WTC11 (cell line): ENCODE results near the gene TMPRSS6. TPM values are rescaled to one million over a fixed set of nuclear protein-coding genes. Genes with fewer than 3 reads are reported as not detected.
"Not testable (repeated sequence)": the region's sequence is repeated elsewhere in the genome, so short reads cannot be mapped to it uniquely, and the experiment has no call there.

Experiments
- ATAC-seq: fragments of 200-7000 bp; cut with Tn5 transposase; 2 replicates; pipeline ENCODE4 v1.10.0; 2021; ENCODE audit warnings: mild to moderate bottlenecking, moderate library complexity
- CTCF ChIA-PET: fragments of 300-600 bp; sonication (Branson Sonifier 250); formaldehyde crosslinking; loops from one replicate; lab custom pipeline; 2021; ENCODE audit warnings: antibody characterized with exemption; lab: Charles Lee
- POLR2A ChIA-PET: fragments of 350-600 bp; sonication (Branson Sonifier 250); formaldehyde crosslinking; loops from one replicate; lab custom pipeline; 2021; ENCODE audit warnings: antibody characterized with exemption; lab: Charles Lee
- DNase-seq: peaks from one replicate; pipeline ENCODE4 v3.0.0; 2021; ENCODE audit warnings: low spot score
- H3K27ac Mint-ChIP-seq: 2 replicates; pipeline ENCODE4 v1.8.0; 2021; ENCODE audit warnings: mixed read lengths
- H3K27me3 Mint-ChIP-seq: 2 replicates; pipeline ENCODE4 v1.8.0; 2021; ENCODE audit warnings: low read depth, mild to moderate bottlenecking, moderate library complexity, mixed read lengths
- H3K36me3 Mint-ChIP-seq: 2 replicates; pipeline ENCODE4 v1.8.0; 2021; ENCODE audit warnings: mixed read lengths
- H3K4me1 Mint-ChIP-seq: 2 replicates; pipeline ENCODE4 v1.8.0; 2022; ENCODE audit warnings: mixed read lengths
- H3K4me3 Mint-ChIP-seq: 2 replicates; pipeline ENCODE4 v1.8.0; 2021; ENCODE audit warnings: mild to moderate bottlenecking, moderate library complexity, mixed read lengths
- H3K9me3 Mint-ChIP-seq: 2 replicates; pipeline ENCODE4 v1.8.0; 2021; ENCODE audit warnings: mixed read lengths
- EMX1 ChIP-seq: fragments of 250-450 bp; sonication (Bioruptor Pico); IDR thresholded peaks from 2 replicates; pipeline ENCODE4 v1.8.0; 2021; ENCODE audit warnings: mild to moderate bottlenecking
- ETV6 ChIP-seq: sonication (generic); formaldehyde crosslinking; IDR thresholded peaks from 2 replicates; pipeline ENCODE4 v1.8.1; 2022; ENCODE audit warnings: mild to moderate bottlenecking, missing genetic modification reagents
- MYBL2 ChIP-seq: sonication (generic); formaldehyde crosslinking; IDR thresholded peaks from 2 replicates; pipeline ENCODE4 v1.8.1; 2023; ENCODE audit warnings: mild to moderate bottlenecking, moderate library complexity, missing genetic modification reagents
- NFATC4 ChIP-seq: fragments of 250-450 bp; sonication (Bioruptor Pico); IDR thresholded peaks from 2 replicates; pipeline ENCODE4 v1.9.0; 2021; ENCODE audit warnings: mild to moderate bottlenecking
- NFYB ChIP-seq: sonication (generic); formaldehyde crosslinking; conservative IDR thresholded peaks from 2 replicates; pipeline ENCODE4 v1.8.0; 2022; ENCODE audit warnings: low read depth, missing genetic modification reagents
- NR1H2 ChIP-seq: sonication (generic); formaldehyde crosslinking; IDR thresholded peaks from 2 replicates; pipeline ENCODE4 v1.9.0; 2021; ENCODE audit warnings: mild to moderate bottlenecking, moderate library complexity, missing genetic modification reagents
- OVOL2 ChIP-seq: fragments of 250-450 bp; sonication (Bioruptor Pico); IDR thresholded peaks from 2 replicates; pipeline ENCODE4 v1.9.0; 2021; ENCODE audit warnings: mild to moderate bottlenecking, borderline replicate concordance
- PRDM15 ChIP-seq: sonication (generic); formaldehyde crosslinking; IDR thresholded peaks from 2 replicates; pipeline ENCODE4 v1.8.0; 2022; ENCODE audit warnings: missing genetic modification reagents
- RORB ChIP-seq: fragments of 250-450 bp; sonication (Bioruptor Pico); IDR thresholded peaks from 2 replicates; pipeline ENCODE4 v1.9.0; 2021; ENCODE audit warnings: mild to moderate bottlenecking
- SOX15 ChIP-seq: fragments of 250-450 bp; sonication (Bioruptor Pico); IDR thresholded peaks from 2 replicates; pipeline ENCODE4 v1.9.0; 2021; ENCODE audit warnings: mild to moderate bottlenecking
- TEAD1 ChIP-seq: sonication (generic); formaldehyde crosslinking; IDR thresholded peaks from 2 replicates; pipeline ENCODE4 v1.8.0; 2022; ENCODE audit warnings: mild to moderate bottlenecking, missing genetic modification reagents
- TEAD4 ChIP-seq: sonication (generic); formaldehyde crosslinking; IDR thresholded peaks from 2 replicates; pipeline ENCODE4 v1.8.0; 2022; ENCODE audit warnings: mild to moderate bottlenecking, missing genetic modification reagents
- TP53 ChIP-seq: sonication (generic); formaldehyde crosslinking; IDR thresholded peaks from 2 replicates; pipeline ENCODE4 v1.8.1; 2023; ENCODE audit warnings: mild to moderate bottlenecking, missing genetic modification reagents
- ZBTB43 ChIP-seq: sonication (generic); formaldehyde crosslinking; IDR thresholded peaks from 2 replicates; pipeline ENCODE4 v1.8.1; 2023; ENCODE audit warnings: mild to moderate bottlenecking, missing genetic modification reagents
- ZNF121 ChIP-seq: sonication (generic); formaldehyde crosslinking; IDR thresholded peaks from 2 replicates; pipeline ENCODE4 v1.8.0; 2023; ENCODE audit warnings: missing genetic modification reagents
- ZNF396 ChIP-seq: fragments of 250-450 bp; sonication (Bioruptor Pico); IDR thresholded peaks from 2 replicates; pipeline ENCODE4 v1.8.0; 2021; ENCODE audit warnings: mild to moderate bottlenecking, moderate library complexity, borderline replicate concordance
- ZNF416 ChIP-seq: fragments of 250-450 bp; sonication (Bioruptor Pico); IDR thresholded peaks from 2 replicates; pipeline ENCODE4 v1.9.0; 2021; ENCODE audit warnings: mild to moderate bottlenecking, inconsistent platforms
- ZNF671 ChIP-seq: fragments of 250-450 bp; sonication (Bioruptor Pico); IDR thresholded peaks from 2 replicates; pipeline ENCODE4 v1.8.0; 2021; ENCODE audit warnings: mild to moderate bottlenecking
- total RNA-seq: library from RNA; stranded (reverse); gene quantifications from 3 replicates; pipeline ENCODE4 v1.2.3, GENCODE V29; 2021
- TF ChIP-seq, protein P1 (sequence below): sonication (generic); formaldehyde crosslinking; IDR thresholded peaks from 2 replicates; pipeline ENCODE4 v1.8.1; 2023; ENCODE audit warnings: mild to moderate bottlenecking, missing genetic modification reagents, moderate library complexity
- TF ChIP-seq, protein P2 (sequence below): sonication (generic); formaldehyde crosslinking; IDR thresholded peaks from 2 replicates; pipeline ENCODE4 v1.8.0; 2023; ENCODE audit warnings: missing genetic modification reagents, mild to moderate bottlenecking, borderline replicate concordance
- TF ChIP-seq, protein P3 (sequence below): fragments of 250-450 bp; sonication (Bioruptor Pico); conservative IDR thresholded peaks from 2 replicates; pipeline ENCODE4 v1.9.0; 2021; ENCODE audit warnings: mild to moderate bottlenecking

TMPRSS6 gene
- total RNA-seq, 1 experiment from 2014 or later: 0.11 TPM

DNA sequence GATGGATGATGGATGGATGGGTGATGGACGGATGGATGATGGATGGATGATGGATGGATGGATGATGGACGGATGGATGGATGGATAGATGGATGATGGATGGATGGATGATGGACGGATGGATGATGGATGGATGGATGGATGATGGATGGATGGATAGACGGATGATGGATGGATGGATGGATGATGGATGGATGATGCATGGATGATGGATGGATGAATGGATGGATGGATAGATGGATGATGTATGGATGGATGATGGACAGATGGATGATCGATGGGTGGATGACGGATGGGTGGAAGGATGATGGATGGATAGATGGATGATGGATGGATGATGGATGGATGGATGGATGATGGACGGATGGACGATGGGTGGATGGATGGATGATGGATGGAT lies 36.8 kb downstream of the TMPRSS6 start:
- TF ChIP-seq, protein P1, sequence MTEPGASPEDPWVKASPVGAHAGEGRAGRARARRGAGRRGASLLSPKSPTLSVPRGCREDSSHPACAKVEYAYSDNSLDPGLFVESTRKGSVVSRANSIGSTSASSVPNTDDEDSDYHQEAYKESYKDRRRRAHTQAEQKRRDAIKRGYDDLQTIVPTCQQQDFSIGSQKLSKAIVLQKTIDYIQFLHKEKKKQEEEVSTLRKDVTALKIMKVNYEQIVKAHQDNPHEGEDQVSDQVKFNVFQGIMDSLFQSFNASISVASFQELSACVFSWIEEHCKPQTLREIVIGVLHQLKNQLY (CRISPR knock-in tag): no peak
- TF ChIP-seq, protein P2, sequence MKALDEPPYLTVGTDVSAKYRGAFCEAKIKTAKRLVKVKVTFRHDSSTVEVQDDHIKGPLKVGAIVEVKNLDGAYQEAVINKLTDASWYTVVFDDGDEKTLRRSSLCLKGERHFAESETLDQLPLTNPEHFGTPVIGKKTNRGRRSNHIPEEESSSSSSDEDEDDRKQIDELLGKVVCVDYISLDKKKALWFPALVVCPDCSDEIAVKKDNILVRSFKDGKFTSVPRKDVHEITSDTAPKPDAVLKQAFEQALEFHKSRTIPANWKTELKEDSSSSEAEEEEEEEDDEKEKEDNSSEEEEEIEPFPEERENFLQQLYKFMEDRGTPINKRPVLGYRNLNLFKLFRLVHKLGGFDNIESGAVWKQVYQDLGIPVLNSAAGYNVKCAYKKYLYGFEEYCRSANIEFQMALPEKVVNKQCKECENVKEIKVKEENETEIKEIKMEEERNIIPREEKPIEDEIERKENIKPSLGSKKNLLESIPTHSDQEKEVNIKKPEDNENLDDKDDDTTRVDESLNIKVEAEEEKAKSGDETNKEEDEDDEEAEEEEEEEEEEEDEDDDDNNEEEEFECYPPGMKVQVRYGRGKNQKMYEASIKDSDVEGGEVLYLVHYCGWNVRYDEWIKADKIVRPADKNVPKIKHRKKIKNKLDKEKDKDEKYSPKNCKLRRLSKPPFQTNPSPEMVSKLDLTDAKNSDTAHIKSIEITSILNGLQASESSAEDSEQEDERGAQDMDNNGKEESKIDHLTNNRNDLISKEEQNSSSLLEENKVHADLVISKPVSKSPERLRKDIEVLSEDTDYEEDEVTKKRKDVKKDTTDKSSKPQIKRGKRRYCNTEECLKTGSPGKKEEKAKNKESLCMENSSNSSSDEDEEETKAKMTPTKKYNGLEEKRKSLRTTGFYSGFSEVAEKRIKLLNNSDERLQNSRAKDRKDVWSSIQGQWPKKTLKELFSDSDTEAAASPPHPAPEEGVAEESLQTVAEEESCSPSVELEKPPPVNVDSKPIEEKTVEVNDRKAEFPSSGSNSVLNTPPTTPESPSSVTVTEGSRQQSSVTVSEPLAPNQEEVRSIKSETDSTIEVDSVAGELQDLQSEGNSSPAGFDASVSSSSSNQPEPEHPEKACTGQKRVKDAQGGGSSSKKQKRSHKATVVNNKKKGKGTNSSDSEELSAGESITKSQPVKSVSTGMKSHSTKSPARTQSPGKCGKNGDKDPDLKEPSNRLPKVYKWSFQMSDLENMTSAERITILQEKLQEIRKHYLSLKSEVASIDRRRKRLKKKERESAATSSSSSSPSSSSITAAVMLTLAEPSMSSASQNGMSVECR (CRISPR knock-in tag): no peak
- no peak for TF ChIP-seq TP53 (CRISPR knock-in tag)
- TF ChIP-seq TEAD4: no peak
- no peak for TF ChIP-seq ETV6
- no peak for TF ChIP-seq ZNF416 (CRISPR knock-in tag)
- TF ChIP-seq OVOL2 (CRISPR knock-in tag): no peak
- TF ChIP-seq SOX15 (CRISPR knock-in tag): no peak
- no peak for TF ChIP-seq NFATC4 (CRISPR knock-in tag)
- TF ChIP-seq ZBTB43 (CRISPR knock-in tag): no peak
- no peak for TF ChIP-seq EMX1 (CRISPR knock-in tag)
- TF ChIP-seq, protein P3, sequence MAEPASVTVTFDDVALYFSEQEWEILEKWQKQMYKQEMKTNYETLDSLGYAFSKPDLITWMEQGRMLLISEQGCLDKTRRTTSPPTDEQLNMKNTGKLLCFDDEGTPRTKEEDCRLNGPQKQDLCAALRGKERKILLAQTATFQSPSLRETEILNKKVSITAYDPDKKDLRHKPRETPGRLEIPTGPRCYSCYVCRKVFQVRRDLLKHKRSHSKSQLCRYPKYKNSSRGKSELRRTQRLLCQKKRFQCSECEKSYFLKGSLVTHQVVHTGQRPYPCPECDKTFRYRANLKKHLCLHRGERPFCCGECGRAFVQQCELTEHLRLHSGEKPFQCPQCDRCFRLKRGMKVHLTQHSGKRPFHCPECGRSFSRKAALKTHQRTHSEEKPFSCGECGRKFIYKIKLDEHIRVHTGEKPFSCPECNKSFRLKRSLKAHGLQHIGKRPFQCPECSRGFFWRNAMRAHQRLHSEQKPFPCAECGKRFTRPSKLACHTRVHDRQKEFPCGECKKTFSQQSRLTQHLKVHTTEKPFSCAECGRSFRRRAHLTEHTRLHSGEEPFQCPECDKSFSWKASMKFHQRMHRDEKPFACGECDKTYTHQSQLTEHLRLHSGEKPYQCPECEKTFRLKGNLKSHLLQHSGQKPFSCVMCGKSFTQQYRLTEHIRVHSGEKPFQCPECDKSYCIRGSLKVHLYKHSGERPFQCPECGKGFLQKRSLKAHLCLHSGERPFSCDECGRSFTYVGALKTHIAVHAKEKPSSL (CRISPR knock-in tag): no peak
- TF ChIP-seq MYBL2: no peak
- no peak for TF ChIP-seq ZNF121
- TF ChIP-seq, all 79 proteins: peak for 0
- ATAC-seq: no peak
- H3K27ac Mint-ChIP-seq: no peak overlapping the region
- peaks cover 14% of the 10 kb centered on the region for H3K27me3 Mint-ChIP-seq
- DNase-seq: no peak
- POLR2A ChIA-PET: no interaction called here
- H3K4me3 Mint-ChIP-seq: no peak overlapping the region
- no peaks in the 10 kb centered on the region for H3K9me3 Mint-ChIP-seq
- CTCF ChIA-PET: no interaction called here
- H3K36me3 Mint-ChIP-seq: no peaks in the 10 kb centered on the region
- H3K4me1 Mint-ChIP-seq: peaks cover 2% of the 10 kb centered on the region; the same call in 1 of the 2 replicates

GRCh38 chr22:37071850-37072592 lies 37.5 kb downstream of the TMPRSS6 start:
- H3K27ac Mint-ChIP-seq, H3K36me3 Mint-ChIP-seq, H3K4me1 Mint-ChIP-seq, CTCF ChIA-PET, DNase-seq, H3K9me3 Mint-ChIP-seq, H3K4me3 Mint-ChIP-seq, POLR2A ChIA-PET, ATAC-seq: not testable (repeated sequence)
- peaks cover 20% of the 10 kb centered on the region for H3K27me3 Mint-ChIP-seq

DNA sequence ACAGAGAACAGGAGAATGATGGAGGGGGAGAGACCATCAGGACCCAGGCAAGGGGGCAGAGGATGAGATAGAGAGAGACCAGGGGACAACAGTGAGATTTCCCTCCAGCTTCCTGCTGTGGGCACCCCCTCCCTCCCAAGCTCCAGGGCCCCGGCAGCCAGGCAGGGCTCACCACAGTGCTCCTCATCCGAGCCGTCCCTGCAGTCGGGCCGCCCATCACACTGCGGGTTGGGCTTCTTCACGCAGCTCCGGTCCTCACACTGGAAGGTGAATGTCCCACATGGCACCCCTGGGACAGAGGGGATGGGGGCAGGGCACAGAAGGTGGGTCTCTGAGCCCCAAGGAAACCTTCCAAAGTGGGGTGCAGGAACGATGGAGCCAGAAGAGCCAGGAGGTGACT lies 38.8 kb downstream of the TMPRSS6 start:
- H3K4me1 Mint-ChIP-seq: peaks cover 2% of the 10 kb centered on the region; the same call in 1 of the 2 replicates
- H3K27ac Mint-ChIP-seq: no peak overlapping the region
- peaks cover 31% of the 10 kb centered on the region for H3K27me3 Mint-ChIP-seq
- DNase-seq (no peak), ATAC-seq (no peak)
- ChIA-PET CTCF (interaction anchor here (1.6 to 2.3 kb wide), 2 partner anchors 25 to 215 kb away, joined by 4 to 7 read pairs; no protein-coding TSS in a partner anchor), POLR2A (no interaction called here)
- H3K9me3 Mint-ChIP-seq: no peaks in the 10 kb centered on the region
- H3K4me3 Mint-ChIP-seq: no peak overlapping the region
- H3K36me3 Mint-ChIP-seq: no peaks in the 10 kb centered on the region
- TF ChIP-seq ZNF671 (CRISPR knock-in tag): no peak
- TF ChIP-seq ZNF416 (CRISPR knock-in tag): no peak
- no peak for TF ChIP-seq NFYB
- no peak for TF ChIP-seq PRDM15 (CRISPR knock-in tag)
- no peak for TF ChIP-seq RORB (CRISPR knock-in tag)
- TF ChIP-seq ZNF396 (CRISPR knock-in tag): no peak
- TF ChIP-seq NR1H2 (CRISPR knock-in tag): no peak
- no peak for TF ChIP-seq OVOL2 (CRISPR knock-in tag)
- TF ChIP-seq ZNF121: no peak
- TF ChIP-seq TEAD1 (CRISPR knock-in tag): no peak
